Measurements from ENCODE around the gene RABGAP1.

The RABGAP1 gene

DNA sequence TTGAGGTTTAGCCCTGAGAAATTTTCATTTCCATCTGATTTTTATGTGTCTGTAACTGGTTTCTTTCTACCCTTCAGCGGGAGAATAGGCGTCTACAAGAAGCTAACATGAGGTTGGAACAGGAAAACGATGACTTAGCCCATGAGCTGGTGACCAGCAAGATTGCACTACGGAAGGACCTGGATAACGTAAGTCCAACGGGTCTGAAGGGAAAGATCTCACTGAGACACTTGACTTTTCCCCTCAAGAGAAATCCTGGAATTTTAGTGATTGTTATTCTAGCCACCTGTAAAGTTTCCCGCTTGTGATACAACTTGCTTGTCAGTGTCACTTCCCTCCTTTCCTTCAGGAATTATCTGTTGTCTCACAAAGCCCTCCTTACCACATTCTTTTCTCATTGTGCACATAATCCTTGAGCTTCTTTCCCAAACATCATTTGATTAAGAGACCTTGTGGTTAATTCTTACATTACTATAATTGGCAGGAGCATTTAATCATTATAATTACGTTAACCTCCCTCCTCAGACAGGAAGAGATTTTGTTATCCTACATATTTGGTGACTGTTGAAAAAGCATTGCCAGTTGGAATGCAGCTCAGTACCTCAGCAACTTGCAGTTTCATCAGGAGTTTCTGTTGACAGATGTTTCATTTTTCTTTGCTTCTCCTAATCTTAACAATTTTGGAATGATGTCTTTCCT lies 149.5 kb downstream of the RABGAP1 start:
- no peak for DNase-seq

DNA sequence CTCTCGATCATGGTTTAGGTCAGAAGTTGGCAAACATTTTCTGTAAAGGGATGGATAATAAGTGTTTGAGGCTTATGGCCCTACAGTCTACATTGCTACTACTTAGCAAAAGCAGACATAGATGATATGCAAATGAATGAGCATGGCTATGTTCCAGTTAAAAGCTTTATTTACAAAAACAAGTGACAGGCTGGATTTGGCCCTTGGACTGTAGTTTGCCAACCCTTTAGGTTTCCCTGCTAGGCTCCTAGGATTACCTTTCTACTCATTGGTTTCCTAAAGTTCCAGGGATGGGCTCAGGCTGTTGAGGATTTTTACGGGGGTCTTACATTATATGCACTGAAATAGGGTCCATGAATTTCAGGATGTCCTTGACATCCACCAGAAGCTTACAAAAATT lies 150.1 kb downstream of the RABGAP1 start:
- DNase-seq = no peak

DNA sequence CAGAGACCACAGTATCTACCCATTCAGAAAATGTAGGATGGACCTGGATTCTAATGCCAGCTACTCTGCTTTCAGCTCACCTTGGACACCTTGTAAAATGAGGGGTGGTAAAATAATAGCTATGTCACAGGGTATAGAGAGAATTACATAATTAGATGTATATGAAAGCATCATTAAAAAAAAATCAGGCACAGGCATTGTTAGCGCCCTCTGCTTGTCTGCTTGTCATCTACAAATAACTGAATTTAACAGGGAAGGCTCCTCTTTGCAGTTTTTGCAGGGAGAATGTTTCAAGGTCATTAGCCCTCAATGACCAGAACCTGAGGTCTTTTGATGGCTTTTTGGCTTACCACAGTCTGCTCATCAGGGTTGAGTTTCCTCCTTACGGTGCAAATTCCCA lies 150.6 kb downstream of the RABGAP1 start:
- DNase-seq = no peak

DNA sequence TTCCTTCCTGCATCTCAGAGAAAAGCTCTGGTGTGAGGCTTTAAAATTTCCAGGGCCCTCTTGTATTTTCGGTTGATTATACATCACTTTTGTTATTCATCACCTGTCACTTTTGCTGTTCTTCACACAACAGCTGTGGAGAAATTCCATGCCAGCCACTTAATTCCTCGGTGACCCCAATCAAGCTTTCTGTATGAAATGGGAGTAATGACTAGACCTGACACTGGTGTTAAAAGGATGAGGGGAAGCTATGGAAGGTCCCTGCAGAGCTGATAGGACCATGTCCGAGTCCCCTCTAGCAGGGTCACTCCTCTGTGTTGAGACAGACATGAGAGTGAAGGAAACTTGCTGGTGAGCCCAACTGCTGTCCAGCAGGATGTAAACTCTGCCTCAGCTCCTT lies 152.3 kb downstream of the RABGAP1 start:
- DNase-seq = no peak

DNA sequence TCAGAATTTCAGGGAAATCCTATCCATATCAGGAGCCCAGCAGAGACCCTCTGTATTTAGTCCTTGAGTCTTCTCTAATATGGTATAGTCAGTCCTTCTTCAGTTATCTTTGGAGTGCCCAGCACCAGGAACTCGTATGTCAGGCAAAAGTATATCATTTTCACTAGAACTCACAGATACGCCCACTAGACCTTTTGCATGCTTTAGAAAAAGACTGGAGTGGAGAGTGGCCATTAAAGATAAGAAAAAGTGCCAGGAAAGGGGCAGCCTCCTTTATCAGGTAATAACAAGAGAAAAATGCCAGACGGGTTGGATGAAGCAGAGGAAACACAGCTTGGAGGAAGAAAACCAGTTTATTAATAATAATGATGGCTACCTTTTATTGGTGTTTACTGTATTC lies 156.2 kb downstream of the RABGAP1 start:
- DNase-seq = no peak

DNA sequence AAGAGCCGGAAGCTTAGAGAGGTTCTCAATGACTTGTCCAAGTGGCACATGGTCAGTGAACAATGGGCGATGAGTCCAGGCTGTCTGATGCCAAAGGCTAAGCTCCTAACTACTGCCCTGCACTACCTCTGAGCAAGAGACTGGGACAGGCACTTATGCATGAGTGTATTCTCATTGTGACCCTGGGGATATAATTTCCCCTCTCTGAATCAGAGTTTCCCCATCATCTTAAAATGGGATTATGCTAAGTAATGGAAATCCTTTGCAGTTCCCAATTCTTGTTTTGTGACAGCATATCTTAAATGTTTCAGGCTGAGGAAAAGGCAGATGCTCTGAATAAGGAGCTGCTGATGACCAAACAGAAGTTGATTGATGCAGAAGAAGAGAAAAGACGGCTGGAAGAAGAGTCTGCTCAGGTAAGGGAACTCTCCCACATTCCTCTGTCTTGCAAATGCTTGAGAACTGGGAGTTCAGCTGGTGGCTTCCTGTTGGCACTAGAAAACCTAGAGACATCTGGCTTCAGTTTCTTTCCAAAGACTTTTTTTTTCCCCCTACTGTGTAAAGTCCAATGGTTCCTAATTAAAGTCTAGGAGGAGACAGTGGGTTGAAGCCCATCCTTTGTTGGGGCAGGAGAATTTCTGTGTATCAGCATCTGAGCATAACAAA lies 156.7 kb downstream of the RABGAP1 start:
- no peak for DNase-seq

DNA sequence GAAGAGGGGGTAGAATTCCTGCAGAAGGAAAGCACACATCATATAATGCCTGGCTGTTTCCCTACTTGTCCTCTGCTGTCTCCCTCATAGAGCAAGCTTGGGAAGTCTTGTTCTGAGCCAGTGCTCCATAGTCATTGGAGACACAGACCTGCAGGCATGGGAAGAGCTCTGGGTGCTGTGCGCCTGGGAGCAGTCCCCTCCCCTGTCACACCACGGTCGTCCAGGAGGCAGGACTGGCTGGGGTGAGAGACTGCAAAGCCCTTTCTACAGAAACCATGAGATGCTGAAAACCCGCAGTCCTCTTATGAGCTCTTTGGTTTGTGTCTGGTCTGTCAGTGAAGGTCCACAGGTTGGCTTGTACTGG lies 157.3 kb downstream of the RABGAP1 start:
- no peak for DNase-seq

DNA sequence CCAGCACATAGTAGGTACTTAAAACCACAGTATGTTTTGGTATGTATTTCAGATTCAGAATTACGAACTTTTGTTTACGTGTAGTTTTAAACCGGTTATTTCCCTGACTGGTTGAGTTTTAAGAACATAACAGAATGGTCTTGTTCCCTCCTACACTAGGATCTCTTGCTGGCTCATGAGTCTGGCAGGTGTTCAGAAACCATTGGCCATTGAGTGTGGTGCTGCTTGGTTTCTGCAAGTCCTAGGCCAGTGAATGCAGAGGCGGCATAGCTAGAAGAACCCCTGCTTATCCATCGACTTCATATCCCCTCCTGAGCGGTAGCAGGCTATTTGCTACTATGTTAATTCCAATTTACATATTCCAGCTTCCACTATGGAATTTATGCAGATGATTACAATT lies 158.2 kb downstream of the RABGAP1 start:
- DNase-seq = no peak

DNA sequence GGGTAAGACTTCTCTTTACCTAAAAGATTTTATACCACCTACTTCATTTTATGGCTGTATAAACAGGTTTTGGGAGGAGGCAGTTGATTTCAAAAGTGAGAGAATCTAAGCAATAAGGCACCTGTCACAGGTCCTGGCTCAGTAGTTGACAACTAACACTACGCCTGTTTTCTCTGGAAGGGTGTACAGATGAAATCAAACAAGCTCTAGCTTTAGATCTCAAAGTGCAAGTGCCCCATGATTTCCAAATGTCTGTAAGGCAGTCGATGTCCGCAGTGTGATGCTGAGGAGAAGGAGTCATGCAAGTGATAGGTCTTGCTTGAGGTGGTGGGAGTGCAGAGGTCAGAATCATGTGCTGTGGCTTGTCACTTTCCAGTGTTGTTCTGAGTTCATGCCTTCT lies 158.7 kb downstream of the RABGAP1 start:
- no peak for DNase-seq

DNA sequence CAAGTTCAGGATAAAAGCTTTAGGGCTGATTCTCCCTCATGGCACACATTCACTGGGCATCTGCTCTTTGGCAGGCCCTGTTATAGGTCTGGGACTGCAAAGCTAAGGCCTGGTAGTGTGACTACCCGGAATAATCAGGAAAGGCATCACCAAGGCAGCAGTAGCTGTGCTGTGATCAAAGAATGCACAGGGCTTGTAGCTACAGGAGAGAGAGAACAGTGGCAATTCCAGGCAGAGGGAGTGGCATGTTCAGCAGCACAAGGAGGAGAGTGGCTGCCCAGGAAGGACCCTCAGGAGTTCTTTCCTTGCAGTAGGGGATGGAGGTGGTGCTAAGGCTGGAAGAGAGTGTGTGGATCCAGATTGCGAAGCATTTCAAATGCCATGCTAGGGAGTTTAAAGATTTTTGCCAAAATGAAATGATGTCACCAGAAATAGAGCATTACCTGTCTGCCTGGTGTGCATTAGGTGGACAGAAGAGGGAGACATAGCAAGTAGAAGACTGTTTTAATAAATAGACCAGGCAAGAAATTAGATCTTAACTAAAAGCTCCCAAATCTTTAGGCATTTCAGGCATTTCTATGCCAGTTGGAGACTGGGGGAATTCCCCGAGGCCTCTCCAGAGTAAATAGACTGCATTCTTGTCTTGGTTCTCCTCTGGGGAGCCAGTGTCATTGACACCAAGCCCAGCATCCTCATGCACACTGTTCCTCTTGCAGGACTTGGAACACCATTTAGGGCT lies 161.7 kb downstream of the RABGAP1 start:
- DNase-seq = no peak

DNA sequence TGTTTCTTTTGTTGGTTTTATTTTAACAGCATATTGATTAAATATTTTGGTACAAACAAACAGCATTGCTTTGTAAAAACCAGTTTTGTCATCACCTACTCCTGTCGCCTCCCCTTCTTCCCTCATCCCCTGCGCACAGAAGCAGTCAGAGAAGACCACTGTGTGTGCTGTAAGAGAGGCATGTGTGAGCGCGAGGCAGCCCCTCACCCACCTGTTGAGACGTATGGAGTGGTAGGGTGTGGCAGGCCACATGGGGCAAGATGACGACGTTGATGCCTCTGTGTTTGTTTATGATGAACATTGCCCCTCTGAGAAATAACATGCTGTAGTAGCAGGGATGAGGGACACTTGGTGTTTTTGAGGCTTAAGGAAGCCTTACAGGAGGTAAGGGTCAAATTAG lies 164.0 kb downstream of the RABGAP1 start:
- no peak for DNase-seq

DNA sequence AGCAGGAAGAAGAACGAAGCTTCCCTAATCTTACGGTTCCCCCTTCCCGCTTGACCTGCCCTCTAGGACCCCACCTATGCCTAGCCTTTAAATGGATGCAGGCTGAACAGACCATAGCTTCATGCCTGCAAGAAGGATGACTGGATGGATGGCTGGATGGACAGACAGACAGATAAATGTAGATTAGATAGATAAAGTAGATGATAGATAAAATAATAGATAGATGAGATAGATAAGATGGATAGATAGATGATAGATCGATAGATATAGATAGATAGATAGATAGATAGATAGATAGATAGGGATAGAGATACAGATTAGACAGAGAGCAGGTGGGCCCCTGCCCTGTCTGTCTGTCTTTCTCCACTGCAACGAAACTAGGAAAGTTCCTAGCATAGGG lies 164.7 kb downstream of the RABGAP1 start:
- no peak for DNase-seq

DNA sequence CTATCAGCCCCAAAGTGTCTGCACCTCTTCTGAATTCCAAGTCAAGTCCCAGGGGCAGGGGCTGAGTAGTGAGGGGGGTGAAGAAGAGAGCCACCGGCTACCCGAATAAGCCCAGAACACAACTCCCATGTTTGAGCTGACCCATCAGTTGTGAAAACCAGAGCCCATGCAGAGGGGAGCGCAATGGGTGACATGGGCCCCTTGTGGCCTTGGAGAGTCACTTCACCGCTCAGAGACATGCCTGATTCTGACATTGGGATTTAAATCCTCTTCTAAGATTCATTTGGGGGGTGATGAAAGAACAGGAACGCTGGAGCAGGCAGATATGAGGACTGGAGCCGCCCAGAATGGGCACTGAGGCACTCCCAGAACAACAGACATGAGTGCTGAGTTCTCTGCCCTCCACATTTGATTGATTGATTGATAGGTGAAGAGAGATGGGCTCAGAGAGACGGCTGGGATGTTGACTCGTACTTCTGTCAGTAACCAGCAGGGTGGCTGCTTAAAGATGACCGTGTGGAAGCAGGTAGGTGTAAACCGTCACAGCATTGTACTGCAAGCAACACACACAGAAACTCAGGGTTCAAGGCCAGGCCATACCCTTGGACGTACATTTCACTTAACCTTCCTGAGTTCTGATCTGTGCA lies 166.9 kb downstream of the RABGAP1 start:
- DNase-seq = no peak

DNA sequence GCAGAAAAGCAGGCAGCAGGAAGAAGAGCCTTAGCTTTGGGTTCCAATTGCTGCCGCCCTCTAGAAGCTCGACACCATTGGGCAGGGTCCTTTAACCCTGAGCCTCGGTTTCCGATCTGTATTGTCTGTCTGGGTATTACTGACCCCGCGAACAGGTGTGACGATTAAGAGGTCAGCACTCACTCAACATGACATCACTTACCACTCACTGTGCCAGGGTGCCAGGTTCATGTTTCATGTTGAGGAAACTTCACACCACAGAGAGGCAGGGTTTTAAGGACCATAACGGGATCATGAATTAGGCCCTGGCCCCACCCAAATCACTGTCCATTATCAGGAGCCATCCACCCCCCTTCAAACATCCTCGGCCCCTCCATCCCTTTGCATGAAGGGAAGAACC lies 168.2 kb downstream of the RABGAP1 start:
- no peak for DNase-seq

DNA sequence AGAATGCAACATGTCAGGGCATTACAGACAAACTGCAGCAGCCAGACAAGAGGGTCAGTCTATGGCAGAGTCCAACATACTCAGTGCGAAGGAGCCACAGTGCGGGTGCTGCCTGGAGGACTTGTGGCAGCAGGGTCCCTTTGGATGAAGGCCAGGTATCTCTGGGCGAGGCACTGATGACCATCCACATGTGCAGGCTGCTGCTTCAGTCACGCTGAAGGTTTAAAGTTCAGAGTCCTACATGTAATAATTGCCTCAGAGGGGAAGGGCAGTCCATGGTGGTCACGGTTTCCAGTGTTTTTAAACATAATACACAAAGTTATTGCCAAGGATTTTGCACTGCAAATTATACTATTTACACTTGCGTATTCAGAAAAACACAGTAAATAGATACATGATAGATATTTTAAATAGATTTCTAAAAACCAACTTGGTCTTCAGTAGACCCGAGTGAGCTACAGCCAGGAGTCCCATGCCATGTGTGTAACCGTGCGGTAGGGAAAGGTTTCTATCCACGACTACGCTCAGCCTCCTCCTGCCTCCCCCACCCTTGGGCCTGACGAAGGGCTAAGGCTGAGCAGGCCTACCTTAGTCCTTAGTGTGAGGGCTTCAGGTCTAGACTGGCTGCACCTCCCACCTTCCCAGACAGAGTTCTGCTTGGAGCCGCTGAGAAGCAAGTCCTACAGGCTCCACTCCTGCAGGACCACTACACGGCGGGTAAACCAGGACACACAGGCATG lies 168.9 kb downstream of the RABGAP1 start:
- no peak for DNase-seq

DNA sequence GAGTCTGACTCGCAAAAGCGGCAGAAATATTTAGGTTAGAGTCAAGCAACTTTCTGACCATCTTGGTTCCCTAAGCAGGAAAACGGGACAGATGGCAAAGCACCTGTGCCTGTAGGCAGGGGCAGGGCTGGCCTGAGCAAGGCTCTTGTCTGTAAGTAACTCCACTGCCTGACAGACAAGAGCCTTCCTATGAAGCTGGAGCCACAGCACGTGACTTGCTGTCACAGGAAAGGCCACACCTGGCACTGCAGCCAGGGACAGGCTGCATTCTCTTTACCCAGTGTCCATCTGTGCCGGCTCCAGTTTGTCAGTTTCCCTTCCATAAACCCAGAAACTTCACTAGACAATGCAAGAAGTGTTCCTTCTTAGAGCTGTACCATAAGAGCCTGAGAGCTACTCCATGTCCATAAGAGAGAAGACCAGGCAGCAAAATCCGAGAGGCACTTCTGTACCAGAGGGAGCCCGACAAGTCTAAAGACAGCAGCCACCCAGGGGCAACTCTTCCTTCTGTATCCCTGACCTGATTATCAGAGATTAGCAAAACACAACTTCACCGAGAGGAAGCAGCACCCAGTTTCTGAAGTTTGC lies 170.7 kb downstream of the RABGAP1 start:
- DNase-seq = no peak

DNA sequence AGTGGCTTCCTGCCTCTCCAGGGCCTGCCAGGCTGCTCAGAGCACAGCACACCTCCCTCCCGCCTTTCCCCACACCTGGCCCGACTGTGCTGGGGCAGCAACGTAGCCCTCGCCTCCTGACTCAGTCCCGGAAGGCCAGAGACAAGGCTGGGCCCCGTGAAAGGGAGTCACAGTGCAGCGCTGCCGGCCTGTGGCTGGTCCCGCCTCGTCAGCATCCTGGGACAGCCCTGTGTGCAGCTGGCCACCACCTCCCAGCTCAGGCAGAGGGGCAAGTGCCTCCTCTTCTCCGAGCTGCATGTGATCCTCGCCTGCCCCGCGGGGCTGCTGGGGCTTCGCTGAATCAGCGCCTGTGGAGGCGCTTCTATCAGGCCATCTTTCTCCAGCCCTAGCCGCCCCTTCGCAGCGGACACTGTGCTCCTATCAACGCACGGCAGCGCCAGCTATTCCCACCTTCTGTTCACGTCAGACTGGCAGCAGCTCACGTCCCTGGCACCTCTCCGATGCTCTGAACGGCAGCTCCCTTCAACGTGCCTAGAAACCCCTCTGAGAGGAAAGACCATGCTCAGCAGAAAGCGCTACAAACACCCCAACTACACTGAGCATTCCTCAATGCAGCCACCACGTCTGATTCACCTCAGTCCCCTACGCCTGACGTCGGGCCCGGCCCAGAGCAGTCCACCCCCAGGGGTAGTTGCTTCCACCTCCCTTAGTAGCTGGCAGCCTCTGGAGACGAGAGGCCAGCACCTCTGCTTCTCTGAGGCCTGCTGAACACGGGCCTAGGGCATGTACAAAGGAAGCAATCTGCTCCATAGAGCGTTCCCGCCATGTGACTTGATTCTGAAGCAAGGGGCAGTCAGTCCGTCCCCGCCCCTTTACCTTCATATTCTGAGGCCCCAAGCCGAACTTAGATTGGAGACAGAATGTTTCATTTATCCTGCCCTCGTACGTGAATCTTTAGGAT lies 171.5 kb downstream of the RABGAP1 start:
- DNase-seq = no peak

DNA sequence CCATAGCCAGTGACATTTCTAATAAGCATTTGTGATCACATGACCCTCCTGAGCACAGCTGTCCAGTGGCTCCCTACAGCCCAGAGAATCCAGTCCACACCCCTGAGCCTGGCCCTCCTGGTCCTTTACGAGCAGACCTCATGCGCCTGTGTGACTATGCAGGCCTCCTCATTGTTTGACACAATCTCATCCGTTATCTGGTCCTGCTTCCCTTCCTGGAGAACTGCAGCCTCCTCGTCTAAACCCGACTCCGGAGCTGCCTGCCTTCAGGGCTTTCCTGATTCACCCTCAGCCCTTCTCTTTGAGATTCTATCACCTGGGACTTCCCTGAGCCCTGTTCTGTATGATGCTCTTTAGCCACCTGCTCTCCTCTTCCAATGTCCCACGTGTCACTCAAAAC lies 172.4 kb downstream of the RABGAP1 start:
- no peak for DNase-seq

DNA sequence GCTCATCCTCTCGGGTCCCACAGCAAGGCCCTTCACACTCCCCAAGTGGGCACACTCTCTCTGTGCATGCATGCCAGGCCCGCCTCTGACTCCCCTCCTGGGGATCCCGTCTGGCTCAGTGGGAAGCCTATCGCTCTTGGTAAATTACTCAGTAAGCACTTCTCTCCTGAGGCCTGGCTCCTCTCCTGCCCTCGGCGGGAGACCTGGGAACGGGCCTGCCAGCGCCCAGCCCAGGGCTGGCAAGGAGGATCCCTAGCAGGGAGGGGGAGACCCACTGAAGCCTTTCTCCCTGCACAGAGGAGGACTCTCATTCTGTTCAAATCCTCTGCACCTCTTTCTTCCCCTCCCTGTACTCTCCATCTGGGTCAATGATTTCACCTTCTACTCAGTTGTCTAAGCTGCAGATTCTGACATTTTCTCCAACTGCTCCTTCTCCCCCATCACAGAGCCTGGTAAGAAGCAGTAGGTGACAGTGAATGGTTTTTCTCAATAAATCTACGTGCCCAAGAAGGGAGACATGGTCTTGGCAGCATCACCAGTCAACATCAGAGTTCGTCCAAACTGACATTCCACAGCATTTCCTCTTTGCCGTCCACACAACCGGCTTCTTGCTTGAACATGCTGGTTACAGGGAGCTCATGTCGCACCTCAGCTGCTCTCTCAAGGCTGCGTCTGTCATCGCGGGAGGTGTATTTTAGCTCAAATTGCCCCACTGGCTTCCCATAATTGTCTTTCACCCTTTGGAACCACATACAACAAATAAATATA lies 174.5 kb downstream of the RABGAP1 start:
- no peak for DNase-seq

DNA sequence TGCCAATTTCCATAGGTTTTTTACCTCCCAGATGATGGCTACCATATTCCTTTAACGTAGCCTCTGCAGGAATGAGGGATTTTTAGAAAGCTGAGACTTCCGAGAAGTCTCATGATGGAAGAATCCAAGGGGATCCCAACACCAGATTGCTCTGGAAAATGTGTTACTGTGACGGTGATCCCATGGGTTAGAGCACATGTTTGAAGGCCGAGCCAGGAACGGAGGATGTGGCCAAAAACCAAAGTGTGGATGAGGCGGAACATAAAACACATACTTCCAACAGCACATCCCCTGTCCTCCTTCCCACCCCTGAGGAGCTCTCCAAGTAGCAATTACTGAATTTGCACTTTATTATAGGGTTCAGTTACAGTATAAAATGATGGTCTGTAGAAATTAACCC lies 175.2 kb downstream of the RABGAP1 start:
- DNase-seq = no peak

DNA sequence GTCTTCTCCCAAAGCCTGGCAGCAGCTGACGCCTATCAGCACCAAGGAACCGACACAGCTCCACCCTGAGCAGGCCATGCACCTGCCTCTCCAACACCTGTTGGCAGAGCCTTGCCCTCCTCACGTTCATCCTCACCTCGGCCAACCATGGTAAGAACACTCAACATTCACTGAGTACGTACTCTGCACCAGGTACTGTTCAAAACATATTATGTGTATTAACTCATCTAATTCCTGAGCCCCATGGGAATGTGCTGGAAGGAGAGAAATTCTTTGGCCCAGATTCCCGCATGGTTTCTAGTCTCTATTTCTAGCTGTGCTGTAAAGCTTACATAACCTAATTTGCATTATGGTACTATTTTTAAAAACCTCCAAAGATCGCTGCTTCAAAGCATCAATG lies 178.7 kb downstream of the RABGAP1 start:
- no peak for DNase-seq

Data from MV-4-11 (cell line).